EH (cell line): ENCODE measurements around the gene PI4KA.

ENCODE experiments used
- DNase-seq: peaks from one replicate; pipeline ENCODE4 v3.0.0-alpha.2; 2015; ENCODE audit warnings: low read depth

Gene PI4KA

DNA sequence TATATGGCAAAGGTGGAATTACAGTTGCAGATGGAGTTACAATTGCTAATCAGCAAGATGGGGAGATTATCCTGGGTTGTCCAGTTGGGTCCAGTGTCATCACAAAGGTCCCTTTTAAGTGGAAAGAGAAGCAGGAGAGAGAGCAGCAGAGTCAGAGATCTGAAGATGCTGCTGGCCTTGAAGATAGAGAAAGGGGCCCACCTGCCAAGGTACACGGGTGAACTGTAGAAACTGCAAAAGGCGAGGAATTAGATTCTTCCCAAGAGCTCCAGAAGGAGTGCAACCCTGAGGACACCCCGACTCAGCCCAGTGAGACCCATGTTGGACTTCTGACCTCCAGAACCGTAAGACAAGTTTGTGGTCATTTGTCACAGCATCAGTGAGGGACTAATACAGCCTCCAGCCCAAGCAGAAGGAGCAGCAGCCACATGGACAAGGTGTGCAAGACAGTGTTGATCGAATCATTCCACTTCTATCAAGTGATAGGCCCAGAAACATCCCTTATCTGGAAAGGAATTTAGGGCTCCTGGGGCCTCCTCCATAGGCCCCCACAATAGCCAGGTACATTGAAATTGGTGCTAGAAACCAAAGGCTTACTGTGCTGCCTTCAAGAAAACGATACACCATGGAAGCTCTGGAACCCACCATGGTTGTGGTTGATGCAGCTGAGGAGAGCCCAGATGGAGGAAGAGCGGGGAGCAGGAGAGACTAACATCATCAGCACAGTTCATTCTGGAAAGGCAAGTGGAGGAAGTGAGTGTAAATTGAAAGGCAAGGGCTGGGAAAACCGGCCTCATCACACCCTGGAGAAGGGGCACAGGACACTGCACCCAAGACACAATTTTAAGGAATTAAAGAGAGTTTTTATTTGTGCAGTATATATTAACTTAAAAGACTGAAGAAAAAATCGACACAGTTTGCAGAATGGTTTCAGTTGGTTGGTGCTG, 23.5 kb upstream of the PI4KA start:
- DNase-seq = no peak

DNA sequence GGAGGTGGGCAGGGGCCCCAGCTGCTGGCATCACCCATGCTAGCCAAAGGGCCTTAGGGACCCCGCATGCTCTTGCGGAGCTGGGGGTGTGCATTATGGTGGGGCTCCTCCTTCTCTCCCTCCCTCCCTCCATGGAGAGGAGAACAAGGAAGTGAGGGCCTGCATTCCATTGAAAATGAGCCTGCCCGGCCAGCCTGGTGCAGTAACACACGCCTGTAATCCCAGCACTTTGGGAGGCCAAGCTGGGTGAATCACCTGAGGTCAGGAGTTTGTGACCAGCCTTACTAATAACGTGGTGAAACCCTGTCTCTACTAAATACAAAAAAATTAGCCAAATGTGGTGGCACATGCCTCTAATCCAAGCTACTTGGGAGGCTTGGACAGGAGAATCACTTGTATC, 22.6 kb upstream of the PI4KA start:
- peak; percentile 33 for DNase-seq

DNA sequence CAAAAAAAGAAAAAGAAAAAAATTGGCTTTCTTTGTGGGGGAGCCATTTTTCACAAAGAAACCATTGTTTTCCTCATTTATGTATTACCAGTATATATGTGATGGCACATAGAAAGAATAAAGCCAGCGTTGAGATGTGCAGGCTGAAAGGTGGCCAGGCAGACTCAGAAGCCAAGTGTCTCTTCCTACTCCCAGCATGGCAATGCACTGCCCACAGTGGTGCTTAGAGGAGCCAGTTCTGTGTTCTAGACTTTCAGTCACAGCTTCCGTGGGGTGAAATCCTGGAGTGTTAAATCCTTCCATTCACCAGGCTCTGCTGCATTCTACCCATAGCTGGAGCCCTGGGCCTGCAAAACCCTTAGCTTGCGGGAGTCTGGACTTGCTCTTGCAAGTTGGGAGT, 19.1 kb upstream of the PI4KA start:
- DNase-seq = no peak

DNA sequence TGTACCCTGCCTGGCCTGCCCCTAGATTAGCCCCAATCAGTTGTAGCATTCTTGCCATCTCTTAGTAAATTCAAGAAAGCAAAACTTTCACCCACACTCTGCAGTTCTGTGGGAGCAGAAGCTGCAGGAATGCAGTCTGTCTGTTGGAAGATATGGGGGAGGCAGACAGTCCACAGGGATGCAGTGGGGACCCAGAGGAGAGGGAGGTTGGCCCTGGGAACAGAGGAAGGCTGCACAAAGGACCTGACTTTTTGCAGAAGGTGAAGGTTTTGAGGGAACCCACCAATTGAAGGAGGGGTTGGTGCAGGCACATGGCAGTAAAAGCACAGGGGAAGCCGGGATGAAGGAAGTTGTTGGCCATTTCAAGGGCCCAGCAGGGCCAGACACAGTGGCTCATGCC, 16.7 kb upstream of the PI4KA start:
- no peak for DNase-seq

DNA sequence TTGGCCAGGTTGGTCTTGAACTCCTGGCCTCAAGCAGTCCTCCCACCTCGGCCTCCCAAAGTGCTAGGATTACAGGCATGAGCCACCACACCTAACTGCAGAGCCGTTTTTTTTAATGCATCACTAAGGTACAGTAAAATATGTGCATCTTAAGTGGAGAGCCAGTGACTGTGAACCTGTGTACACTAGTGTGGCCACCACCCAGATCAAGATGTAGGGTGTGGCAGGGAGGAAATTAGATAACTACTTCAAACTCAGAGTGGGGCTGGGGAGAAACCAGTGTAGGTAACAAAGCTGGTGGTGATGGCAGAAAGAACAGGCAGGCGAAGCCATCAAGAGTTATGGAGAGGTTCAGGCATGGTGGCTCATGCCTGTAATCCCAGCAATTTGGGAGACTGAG, 14.6 kb upstream of the PI4KA start:
- no peak for DNase-seq

DNA sequence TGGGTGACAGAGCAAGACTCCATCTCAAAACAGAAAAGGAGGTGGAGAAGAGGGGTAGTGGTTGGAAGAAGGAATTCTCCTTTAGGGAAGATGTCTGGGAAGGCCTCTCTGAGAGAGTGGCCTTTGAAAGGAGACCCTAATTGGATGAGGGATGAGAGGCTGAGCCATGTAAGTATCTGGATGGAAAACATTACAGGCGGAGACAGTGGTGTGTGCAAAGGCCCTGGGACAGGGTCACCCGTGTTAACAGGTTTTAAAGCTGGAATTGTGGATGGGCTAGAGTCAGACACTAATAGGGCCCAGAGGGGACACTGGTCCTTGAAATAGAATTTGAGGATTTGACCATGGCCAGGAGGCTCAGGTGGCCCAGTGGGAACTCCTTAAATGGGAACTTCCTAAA, 10.6 kb upstream of the PI4KA start:
- no peak for DNase-seq

DNA sequence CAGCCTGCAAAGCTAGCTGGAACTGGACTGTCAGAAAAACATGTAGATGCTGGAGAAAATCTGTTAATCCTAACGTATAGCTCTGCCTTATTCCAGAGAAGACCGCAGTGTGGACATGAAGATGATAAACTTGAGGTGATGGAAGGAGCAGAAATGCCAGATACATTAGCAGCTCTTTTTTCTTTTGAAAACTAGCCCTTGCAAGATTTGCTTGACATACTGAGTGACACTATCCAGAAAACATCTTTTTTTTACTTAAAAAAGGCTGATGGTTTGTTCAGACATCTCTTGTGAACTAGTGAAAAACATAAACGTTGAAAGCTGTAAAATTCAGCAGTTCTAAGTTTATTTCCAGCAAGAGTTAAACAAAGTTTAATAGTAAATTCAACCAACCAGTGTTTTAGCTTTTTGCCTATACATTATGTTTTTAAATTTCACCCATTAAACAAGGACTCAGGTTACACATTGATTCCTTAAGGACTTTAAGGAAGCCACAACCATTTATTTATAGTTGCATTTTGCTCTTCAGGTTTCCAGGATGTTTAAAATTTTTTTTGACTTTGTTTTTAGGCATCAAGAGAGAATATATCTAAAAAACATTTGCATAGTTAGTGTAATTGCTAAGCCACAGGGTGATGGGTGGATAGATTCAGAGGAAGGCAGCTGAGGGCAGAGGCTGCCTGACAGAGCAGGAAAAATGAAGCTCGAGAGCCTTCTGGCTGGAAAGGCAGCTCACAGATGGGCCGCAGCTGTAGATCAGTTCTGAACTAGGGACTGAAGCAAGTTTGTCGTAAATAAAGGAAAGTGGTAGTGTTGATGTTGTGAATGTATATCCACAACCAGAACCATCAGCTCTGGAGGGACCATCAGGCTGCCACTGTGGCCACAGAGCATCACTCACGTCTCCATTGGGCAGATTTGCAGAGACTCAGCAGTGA, 9.7 kb upstream of the PI4KA start:
- no peak for DNase-seq

DNA sequence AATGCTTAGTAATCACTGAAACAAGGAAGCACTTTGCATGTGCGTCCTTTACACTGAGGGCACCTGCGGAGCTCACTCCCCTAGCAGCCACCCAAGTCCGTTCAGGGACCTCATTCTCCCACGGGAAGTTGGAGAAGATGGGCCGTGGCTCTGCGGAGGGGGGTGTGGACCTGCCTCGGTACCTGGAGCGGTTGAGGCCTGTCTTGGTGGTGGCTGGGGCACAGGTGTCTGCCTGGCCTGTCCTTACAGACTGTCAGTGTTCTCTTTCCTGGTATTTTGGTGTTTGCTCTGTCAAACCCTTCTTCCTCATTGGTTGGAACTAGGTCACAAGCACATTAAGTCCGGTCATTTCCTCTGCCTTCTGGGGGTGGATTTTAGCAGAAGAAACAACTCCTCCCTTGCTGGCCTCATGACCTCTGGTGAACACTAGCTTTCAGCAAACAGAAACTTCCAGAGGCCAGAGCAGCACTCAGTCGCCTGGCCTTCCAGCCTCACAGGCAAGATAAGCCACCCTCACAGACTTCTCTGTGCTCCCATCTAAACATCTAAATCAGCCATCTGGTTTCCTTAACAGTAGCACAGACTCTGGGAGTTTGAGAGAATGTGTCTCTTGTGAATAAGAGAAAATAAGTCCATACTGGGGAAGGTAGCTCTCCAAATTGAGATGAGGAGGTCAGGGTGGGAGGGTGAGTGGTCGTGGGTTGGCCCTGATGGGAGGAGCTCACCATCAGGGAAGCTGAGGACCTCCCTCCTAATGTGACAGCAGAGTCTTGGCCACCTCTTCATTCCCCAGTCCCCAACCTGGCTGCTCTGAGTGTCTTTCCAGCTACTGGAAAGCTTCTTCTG, 8.8 kb upstream of the PI4KA start:
- peak; percentile 44 for DNase-seq

DNA sequence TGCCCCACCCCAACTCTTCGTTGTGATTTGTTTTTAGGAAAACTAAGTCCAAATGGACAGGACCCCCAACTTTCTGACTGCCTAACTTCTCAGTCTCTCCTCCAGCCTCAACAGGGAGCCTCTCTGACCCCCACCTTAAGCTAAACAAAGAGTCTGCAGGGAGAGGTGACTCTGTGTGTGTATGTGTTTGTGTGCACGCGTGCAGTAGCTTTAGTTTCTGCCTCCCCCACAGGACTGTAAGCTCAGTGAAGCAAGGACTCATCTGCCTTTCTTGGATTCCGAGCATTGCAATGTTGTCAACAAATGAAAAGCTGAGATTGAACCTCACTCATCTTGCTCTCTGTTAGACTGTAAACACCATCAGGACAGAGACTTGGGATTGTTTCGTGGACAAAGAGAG, 8.1 kb upstream of the PI4KA start:
- no peak for DNase-seq

DNA sequence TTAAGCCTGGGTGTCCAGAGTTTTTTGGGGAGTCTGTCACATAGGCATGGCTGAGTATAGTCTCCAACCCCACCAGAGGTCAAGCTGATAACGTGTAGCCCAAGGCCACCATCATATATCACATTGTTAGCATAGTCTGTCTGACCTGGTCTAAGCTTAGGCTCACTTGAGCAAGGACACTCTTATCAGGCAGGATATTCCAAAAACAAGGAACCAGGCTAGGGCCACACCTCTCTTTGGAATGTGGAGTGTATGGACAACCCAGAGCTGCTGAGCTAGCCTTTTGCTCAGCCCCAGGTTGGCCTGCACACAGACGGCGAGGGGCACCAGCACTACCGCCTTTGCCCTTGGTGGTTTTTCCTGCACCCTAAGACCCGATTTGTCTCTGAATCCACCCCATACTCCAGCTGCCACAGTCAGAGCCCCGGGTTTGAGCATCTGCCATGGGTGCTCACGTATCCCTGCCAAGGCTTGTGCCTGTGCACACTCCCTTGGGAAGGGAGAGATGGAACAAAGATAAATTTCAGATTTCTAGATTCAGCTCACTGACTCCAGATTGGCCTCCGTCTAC, 7.3 kb upstream of the PI4KA start:
- no peak for DNase-seq

DNA sequence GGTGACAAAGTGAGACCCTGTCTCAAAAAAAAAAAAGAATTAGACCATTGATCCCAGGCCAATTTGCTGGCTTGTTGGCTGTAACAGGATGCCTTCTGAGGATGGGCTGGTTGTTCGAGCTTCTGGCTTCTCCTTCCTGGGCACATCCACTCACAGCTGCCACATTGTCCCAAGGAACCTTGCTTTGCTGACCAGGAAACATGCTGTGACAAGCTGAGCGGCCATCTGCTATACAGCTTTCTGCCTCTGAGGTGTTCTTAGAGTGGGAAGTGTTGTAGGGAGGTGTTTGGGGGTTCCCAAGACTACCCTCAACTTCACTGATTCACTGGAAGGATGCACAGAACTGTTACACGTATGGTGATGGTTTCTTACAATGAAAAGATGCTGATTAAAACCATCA, 6.7 kb upstream of the PI4KA start:
- DNase-seq = no peak

DNA sequence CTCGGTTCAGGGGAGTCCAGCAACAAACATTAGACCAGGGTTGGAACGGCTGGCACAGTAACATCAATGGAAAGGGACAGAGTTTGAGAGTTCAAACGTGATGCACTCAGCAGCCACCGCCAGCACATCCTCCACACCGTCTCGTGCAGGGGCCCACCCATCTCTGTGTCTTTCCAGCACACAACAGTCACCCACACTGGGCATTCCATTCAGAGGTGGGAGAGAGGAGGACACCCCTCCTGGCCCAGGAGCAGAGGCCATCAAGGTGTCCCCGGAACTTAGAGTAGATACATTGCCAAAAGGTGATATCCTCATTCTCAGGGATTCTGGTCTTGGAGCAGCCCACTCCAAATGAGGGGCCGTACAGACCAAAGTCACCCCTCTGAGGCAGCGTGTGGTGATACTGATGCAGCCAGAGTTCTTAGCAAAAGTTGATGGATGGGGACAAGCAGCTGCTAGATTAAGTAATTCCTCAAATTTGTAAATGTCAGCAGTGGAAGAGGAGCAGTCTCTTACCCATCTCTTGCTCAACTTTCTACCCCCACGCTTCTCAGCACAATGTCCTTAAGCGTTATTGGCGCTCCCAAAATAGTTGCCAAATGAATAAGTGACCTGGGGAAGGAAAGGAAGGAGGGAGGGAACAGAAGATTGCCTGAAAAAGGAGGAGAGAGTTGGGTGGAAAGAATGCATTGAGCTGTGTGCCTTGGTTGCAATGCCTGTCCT, 5.7 kb upstream of the PI4KA start:
- DNase-seq = no peak

DNA sequence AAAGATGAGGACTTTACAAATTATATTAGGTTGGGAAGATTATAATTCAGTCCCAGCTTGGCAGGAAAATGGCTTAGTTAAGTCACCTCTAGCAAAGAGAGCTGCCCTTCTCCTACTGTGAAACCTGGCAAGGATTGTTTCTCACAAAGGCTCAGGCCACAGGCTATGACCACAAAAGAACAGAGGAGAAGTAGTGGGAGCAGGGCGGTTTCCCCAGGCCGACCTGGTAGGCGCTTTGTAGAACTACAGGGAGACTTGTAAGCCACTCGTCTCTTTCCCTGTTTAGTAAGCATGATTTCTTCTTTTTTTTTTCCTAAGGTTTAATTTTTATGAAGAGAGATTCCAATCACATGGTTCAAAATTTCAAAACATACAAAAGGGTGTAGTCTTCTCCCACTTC, 4.8 kb upstream of the PI4KA start:
- DNase-seq = no peak

DNA sequence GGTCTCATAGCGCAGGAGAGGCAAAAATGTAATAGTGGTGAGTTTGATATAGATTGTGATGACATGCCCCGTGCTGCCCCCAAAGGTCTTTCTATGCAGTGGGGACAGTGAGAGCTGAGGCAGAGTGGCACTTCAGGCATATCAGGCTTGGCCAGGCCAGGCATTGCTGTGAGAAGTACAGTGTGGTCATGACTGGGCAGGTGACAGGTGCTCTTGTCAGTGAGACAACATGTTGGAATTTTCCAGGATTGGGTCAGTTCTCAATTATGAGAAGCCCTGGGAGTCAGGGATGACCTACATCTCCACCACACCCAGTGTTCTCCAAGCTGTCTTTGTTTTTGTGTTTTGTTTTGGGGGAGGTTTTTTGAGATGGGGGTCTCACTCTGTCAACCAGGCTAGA, 3.9 kb upstream of the PI4KA start:
- no peak for DNase-seq

DNA sequence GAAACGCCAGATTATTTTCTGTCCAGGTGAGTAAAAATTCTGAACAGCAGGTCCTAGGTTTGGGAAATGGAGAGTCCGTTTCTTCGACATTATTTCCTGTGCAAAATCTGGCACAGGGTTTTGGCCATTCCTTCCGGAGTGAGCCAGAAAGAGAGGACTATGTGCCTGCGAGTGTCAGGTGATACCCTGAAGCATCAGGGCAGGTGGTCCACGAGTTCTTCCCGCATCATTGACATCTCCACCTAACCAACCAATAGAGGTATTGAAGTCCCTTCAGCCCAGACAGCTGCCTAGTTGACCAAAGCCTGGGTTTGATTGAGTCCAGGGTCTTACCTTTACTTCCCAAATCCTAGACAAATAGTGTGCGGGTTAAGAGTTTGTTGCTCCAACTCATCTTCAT, 1.0 kb upstream of the PI4KA start:
- no peak for DNase-seq

DNA sequence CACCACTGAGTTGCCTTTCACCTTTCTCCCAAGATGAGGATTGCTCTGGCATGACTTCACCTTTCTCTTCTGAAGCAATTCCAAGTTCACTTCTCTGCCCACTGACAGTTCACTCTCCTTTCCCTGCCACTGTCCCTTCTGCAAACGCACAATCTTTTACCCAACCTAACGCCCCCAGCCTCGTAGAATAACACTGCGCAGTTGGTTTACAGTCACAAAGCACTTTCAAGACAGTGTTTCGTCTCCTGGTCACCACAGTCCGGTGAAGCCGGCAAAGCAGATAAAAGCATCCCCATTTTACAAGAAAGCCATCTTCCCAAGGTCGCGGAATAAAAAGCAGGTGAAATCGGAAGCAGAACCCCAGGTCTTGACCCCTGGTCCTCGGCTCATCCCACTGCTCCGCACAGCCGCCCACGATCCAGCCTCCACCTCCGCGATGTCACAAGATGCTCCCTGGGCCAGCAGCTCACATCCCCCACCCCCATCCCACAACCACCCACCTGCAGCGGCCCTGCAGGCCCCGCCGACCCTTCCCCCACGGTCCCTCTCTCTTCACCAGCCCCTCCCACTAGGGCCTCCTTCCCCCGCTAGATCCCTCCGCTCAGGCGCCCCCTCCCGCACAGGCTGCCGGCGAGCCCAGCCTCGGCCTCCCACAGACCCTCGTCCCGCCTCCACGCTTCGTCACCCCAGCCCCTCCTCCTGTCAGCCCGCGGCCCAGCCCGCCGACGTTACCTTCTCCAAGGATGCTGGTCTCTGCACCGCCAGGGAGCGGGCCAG, 585 bp downstream of the PI4KA start:
- peak; percentile 86 for DNase-seq

DNA sequence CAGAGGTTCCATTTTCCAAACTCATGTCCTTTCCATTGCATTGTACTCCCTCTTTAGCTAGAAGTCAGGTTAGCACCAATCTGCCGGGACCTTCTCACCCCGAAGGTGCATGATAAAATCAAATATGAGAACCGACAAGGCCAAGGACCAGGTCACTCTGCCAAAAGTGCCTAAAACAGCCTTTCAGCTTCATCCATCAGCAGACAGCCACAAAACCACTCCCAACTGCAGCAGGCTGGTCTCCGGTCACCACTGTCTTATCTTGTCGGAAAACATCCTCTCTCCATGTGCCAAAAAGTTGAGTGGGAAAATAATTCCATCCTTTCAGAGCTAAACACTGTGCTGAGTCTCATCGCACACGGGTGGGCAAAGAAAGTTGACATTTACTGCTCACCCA, 1.4 kb downstream of the PI4KA start:
- no peak for DNase-seq

DNA sequence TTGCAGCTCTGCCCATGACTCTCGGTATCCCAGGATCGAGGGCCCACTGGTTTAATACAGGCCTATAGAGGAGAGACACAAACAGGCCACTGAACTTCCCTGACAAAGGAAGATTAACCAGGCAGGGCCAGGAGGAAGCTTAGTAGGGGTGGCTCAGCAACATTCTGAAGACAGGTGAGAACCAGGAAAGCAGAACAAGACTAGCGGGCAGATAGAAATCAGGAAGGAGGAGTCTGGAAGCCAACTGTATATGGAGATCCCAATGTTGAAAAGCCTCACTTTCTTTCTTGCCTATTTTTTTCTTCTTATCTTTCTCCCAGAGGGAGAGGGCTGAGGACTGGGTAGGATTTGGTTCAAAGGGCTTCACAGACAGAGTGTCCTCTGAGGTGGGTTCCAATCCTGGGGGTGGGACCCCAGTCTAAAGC, 5.4 kb downstream of the PI4KA start:
- DNase-seq = no peak

DNA sequence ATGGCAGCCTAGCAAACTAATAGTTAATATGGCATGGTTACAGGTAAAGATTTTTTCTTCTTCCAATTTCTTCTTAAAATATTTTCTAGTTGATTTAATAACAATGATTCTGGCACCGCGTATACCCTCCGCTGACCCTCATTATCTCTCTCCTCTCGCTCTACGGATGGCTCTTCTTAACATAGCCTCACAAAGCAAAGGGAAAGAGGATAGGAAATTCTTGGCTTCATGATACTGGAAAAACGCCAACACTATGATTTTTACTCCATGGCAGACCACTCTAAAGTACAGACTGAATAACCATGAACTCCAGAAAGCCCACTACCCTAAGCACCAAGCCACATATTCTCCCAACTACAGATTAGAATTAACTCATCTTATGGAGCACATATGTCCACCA, 6.1 kb downstream of the PI4KA start:
- DNase-seq = no peak

DNA sequence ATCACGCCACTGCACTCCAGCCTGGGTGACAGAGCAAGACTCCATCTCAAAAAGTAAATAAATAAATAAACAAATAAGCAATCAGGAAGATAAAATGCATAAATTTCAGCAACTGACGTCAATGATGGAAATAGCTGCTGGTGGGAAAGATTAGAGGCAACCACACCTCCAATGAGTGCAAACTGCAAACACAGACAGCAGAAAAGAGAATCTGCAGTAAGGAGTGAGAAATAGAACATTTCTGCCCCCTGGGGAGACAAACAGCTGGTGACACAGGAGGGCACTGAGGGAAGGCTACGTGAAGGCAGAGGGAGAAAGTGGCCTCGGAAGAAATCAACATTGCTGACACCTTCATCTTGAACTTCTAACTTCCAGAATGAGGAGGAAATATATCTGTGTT, 6.5 kb downstream of the PI4KA start:
- no peak for DNase-seq
